HL-60 (cell line): Measurements from ENCODE around the gene OR10A2.
"Not testable (repeated sequence)": the region's sequence is repeated elsewhere in the genome, so short reads cannot be mapped to it uniquely, and the experiment has no call there.

ENCODE experiments used
- DNase-seq, 2 experiments: peaks; one replicate each; pipeline ENCODE4 v3.0.0-alpha.2; 2010 to 2020; ENCODE audit warnings: low read depth in 1 of 2, low spot score in 1 of 2
- H3K27ac ChIP-seq: fragments of 250-450 bp; sonication (Bioruptor Pico); replicated peaks from 2 replicates; pipeline ENCODE4 v1.5.1; 2020; ENCODE audit warnings: mild to moderate bottlenecking, moderate library complexity
- H3K27me3 ChIP-seq: fragments of 250-450 bp; sonication (Bioruptor Pico); 2 replicates; pipeline ENCODE4 v1.5.1; 2021; ENCODE audit warnings: mild to moderate bottlenecking, moderate library complexity; ENCODE audit not compliant: insufficient read depth, poor library complexity, severe bottlenecking
- H3K4me3 ChIP-seq: replicated peaks from 2 replicates; pipeline ENCODE4 v1.5.1; 2011; ENCODE audit warnings: mild to moderate bottlenecking, control low read depth, low read length; ENCODE audit not compliant: insufficient read depth
- GABPA ChIP-seq: IDR thresholded peaks from 2 replicates; pipeline ENCODE4 v1.6.1; 2012; ENCODE audit warnings: low read depth
- POLR2AphosphoS5 ChIP-seq: IDR thresholded peaks from 2 replicates; pipeline ENCODE4 v1.6.1; 2012; ENCODE audit warnings: low read depth
- SPI1 ChIP-seq: IDR thresholded peaks from 2 replicates; pipeline ENCODE4 v1.6.1; 2012; ENCODE audit warnings: low read depth, mild to moderate bottlenecking, borderline replicate concordance
- TF ChIP-seq, protein P1 (sequence below): IDR thresholded peaks from one replicate; pipeline ENCODE4 v1.5.1; 2011; ENCODE audit warnings: low read length, control low read depth, inconsistent platforms; ENCODE audit not compliant: insufficient read depth
- TF ChIP-seq, protein P2 (sequence below): IDR thresholded peaks from 2 replicates; pipeline ENCODE4 v1.6.1; 2012; ENCODE audit warnings: low read depth; ENCODE audit not compliant: insufficient replicate concordance

The OR10A2 gene

DNA sequence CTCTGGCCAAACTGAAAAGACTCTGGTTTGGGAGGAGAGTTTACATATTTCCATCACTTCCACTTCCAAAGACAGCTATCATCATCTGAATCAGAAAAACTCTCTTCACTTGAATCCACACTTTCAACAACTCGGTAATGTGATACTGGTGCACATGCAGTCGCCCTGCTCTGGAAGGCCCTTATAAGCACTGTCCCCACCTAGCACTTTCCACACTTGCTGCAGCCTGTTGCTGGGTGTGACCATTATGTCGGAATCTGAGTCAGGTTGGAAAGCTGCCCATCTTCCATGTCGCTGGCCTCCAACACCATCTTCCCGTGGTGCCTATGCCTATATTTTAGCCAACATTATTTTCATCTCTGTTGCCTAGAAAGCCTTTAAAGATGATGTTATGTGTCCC is 18.5 kb upstream of the OR10A2 start:
- TF ChIP-seq GABPA (no peak), SPI1 (no peak)
- TF ChIP-seq, protein P1, sequence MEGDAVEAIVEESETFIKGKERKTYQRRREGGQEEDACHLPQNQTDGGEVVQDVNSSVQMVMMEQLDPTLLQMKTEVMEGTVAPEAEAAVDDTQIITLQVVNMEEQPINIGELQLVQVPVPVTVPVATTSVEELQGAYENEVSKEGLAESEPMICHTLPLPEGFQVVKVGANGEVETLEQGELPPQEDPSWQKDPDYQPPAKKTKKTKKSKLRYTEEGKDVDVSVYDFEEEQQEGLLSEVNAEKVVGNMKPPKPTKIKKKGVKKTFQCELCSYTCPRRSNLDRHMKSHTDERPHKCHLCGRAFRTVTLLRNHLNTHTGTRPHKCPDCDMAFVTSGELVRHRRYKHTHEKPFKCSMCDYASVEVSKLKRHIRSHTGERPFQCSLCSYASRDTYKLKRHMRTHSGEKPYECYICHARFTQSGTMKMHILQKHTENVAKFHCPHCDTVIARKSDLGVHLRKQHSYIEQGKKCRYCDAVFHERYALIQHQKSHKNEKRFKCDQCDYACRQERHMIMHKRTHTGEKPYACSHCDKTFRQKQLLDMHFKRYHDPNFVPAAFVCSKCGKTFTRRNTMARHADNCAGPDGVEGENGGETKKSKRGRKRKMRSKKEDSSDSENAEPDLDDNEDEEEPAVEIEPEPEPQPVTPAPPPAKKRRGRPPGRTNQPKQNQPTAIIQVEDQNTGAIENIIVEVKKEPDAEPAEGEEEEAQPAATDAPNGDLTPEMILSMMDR = no peak
- no peaks in the 10 kb centered on the region for H3K27me3 ChIP-seq
- H3K27ac ChIP-seq = no peak overlapping the region

DNA sequence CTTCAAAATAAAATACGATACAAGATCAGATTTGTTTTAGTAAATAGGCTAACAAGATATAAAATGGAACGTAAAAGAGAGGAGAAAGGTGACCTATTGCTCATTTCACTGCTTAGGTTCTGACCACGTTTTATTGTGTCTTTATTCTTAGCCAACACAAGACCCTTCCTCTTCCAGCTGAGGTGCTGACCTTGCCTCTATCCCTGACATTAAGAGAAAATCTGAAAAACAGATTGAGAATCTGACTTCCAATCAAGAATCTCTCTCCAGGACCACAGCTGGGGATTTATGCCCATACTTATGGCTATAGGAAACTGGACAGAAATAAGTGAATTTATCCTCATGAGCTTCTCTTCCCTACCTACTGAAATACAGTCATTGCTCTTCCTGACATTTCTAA is 17.5 kb upstream of the OR10A2 start, which contains the start of gene OR10A5:
TSS of gene OR10A5 (plus strand) at position 301 of the 400 bp plus-strand sequence. CDS start at position 301, 0 bp downstream.
- TF ChIP-seq GABPA = no peak
- Histone ChIP-seq H3K4me3 (no peak within 1 kb of the TSS), H3K27ac (no peak within 1 kb of the TSS), H3K27me3 (no peaks in the 10 kb centered on the region)
- DNase-seq = no peak

More for the DNA sequence above, 18.5 kb upstream of the OR10A2 start:
- no peak overlapping the region for H3K4me3 ChIP-seq
- no peak for DNase-seq

DNA sequence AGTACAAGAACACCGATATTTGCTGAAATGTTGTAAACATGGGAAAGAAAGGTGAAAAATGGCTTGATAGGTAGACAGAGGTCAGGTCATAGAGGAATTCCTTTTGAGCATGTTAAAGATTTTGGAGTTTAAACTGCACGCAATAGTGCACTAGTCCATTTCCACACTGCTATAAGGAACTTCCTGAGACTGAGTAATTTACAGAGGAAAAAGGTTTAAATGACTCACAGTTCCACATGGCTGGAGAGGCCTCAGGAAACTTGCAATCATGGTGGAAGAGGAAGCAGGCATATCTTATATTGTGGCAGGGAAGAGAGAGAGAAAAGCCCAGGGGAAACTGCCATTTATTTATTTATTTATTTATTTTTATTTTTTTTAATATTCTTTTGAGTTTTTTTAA is 12.3 kb upstream of the OR10A2 start:
- no peaks in the 10 kb centered on the region for H3K27me3 ChIP-seq
- no peak overlapping the region for H3K27ac ChIP-seq
- no peak overlapping the region for H3K4me3 ChIP-seq
- no peak for DNase-seq
- no peak for TF ChIP-seq POLR2AphosphoS5
- TF ChIP-seq, protein P1 = no peak
- TF ChIP-seq SPI1 = no peak
- TF ChIP-seq GABPA = no peak
- TF ChIP-seq, protein P2, sequence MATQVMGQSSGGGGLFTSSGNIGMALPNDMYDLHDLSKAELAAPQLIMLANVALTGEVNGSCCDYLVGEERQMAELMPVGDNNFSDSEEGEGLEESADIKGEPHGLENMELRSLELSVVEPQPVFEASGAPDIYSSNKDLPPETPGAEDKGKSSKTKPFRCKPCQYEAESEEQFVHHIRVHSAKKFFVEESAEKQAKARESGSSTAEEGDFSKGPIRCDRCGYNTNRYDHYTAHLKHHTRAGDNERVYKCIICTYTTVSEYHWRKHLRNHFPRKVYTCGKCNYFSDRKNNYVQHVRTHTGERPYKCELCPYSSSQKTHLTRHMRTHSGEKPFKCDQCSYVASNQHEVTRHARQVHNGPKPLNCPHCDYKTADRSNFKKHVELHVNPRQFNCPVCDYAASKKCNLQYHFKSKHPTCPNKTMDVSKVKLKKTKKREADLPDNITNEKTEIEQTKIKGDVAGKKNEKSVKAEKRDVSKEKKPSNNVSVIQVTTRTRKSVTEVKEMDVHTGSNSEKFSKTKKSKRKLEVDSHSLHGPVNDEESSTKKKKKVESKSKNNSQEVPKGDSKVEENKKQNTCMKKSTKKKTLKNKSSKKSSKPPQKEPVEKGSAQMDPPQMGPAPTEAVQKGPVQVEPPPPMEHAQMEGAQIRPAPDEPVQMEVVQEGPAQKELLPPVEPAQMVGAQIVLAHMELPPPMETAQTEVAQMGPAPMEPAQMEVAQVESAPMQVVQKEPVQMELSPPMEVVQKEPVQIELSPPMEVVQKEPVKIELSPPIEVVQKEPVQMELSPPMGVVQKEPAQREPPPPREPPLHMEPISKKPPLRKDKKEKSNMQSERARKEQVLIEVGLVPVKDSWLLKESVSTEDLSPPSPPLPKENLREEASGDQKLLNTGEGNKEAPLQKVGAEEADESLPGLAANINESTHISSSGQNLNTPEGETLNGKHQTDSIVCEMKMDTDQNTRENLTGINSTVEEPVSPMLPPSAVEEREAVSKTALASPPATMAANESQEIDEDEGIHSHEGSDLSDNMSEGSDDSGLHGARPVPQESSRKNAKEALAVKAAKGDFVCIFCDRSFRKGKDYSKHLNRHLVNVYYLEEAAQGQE = no peak

DNA sequence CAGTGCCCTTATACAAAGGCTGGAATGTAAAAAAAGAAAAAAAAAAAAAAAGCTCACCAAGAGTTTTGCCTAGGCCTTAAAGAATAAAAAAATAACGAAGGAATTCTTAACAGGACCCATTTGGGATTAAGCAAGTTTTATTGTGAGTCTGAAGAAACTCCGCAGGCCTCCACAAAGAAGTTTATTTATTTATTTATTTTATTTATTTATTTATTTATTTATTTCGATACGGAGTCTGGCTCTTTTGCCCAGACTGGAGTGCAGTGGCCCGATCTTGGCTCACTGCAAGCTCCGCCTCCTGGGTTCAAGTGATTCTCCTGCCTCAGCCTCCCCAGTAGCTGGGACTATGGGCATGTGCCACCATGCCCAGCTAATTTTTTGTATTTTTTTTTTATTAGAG is 8.1 kb upstream of the OR10A2 start:
- H3K4me3 ChIP-seq, H3K27me3 ChIP-seq, H3K27ac ChIP-seq, DNase-seq: not testable (repeated sequence)

DNA sequence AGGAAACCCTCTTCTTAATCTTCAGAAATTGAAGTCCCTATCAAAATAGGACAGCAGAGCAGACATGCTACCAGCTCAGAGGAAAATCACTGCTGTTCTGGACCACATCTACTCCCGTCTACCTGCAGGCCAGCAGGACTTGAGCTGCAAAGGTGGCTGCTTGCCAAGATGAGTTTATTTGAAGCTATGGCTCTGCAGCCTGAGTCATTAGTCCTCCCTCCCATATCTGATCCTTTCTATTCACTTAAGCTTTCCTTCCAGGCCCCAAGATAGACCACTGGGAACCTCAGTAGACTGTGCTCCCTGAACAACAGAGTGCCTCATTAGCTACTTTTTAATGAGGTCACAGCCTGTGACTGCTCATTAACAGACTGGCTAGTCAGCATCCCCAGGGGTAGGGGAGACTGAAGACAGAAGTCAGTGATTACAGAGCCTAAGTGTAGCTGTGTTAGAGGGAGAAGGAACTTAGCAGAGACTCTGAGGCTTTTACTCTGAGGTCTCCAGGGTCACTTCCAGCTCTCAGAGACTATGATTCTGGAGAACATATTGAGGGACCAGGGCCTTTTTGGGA is 6.8 kb upstream of the OR10A2 start:
- TF ChIP-seq SPI1 (no peak), GABPA (no peak), POLR2AphosphoS5 (no peak)
- TF ChIP-seq, protein P2 = no peak
- TF ChIP-seq, protein P1 = no peak
- Histone ChIP-seq H3K4me3 (no peak overlapping the region), H3K27ac (no peak overlapping the region), H3K27me3 (no peaks in the 10 kb centered on the region)
- no peak for DNase-seq
